Colonic mucosa (tissue), 4 donors: ENCODE data around the gene INMT. TPM values are rescaled to one million over a fixed set of nuclear protein-coding genes. Genes with fewer than 3 reads are reported as not detected.

Experiments
- DNase-seq: peaks from one replicate; pipeline ENCODE4 v3.0.0-alpha.2; 2020
- H3K27ac ChIP-seq: fragments of 200-600 bp; one replicate; pipeline ENCODE4 v1.8.0; 2021
- H3K27me3 ChIP-seq: fragments of 200-600 bp; one replicate; pipeline ENCODE4 v1.8.0; 2021
- H3K36me3 ChIP-seq: fragments of 200-600 bp; one replicate; pipeline ENCODE4 v1.8.0; 2021
- H3K4me1 ChIP-seq: fragments of 200-600 bp; one replicate; pipeline ENCODE4 v1.8.0; 2021; ENCODE audit warnings: mild to moderate bottlenecking
- H3K4me3 ChIP-seq: fragments of 200-600 bp; one replicate; pipeline ENCODE4 v1.8.0; 2021
- H3K9ac ChIP-seq, 2 donors: one replicate each; pipeline ENCODE4 v1.7.0; 2013; ENCODE audit warnings: control low read depth in 2 of 2, low read depth in 2 of 2, low read length in 2 of 2
- H3K9me3 ChIP-seq: fragments of 200-600 bp; one replicate; pipeline ENCODE4 v1.8.0; 2021
- intact Hi-C: fragments of 100-400 bp; cut with DNase I; formaldehyde crosslinking; loops from one replicate; pipeline ENCODE4 v1.14.1; 2022
- total RNA-seq, 2 donors: library from RNA; stranded (reverse); fragmentation: NEBNext Ultra II Directional in 1 of 2; extraction: Animal tissue kit (Norgen Biotek cat#: 25700) in 1 of 2; gene quantifications; one replicate each; pipeline ENCODE4 v1.2.1, GENCODE V29; 2021
- TF ChIP-seq, protein P1 (sequence below): fragments of 200-600 bp; IDR thresholded peaks from one replicate; pipeline ENCODE4 v1.8.0; 2022; ENCODE audit warnings: antibody characterized with exemption, mild to moderate bottlenecking
- donor health status: healthy.
- donor health status: DM: no; HTN: no; CAD: no.
- donor health status: DM: no; HTN: no; CAD: no.

The INMT gene
- total RNA-seq, 2 donors from 2014 or later: 2.3 to 6.0 TPM

DNA sequence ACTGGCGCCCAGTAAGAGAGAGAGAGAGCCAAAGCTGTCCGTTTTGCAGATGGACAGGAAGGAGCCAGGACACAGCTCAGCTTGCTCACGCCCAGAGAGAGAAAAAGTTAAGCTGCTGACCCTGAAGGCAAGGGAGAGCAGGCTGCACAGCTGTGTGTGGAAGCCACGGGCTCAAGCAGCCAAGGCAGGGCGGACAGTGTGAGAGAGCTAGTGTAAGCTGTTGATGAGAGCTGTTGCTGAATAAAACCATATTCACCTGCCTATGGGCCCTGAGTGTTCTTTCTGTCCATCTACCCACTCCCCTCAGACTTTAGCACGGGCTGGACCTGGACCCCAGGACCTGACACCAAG, 5.4 kb downstream of the INMT start:
- no peaks in the 10 kb centered on the region for H3K9me3 ChIP-seq
- no peaks in the 10 kb centered on the region for H3K36me3 ChIP-seq
- H3K9ac ChIP-seq: no peak overlapping the region
- no peaks in the 10 kb centered on the region for H3K27me3 ChIP-seq
- DNase-seq: no peak
- no peak overlapping the region for H3K27ac ChIP-seq
- no peaks in the 10 kb centered on the region for H3K4me1 ChIP-seq
- no peak overlapping the region for H3K4me3 ChIP-seq
- intact Hi-C loops: no loop called here
- TF ChIP-seq, protein P1, sequence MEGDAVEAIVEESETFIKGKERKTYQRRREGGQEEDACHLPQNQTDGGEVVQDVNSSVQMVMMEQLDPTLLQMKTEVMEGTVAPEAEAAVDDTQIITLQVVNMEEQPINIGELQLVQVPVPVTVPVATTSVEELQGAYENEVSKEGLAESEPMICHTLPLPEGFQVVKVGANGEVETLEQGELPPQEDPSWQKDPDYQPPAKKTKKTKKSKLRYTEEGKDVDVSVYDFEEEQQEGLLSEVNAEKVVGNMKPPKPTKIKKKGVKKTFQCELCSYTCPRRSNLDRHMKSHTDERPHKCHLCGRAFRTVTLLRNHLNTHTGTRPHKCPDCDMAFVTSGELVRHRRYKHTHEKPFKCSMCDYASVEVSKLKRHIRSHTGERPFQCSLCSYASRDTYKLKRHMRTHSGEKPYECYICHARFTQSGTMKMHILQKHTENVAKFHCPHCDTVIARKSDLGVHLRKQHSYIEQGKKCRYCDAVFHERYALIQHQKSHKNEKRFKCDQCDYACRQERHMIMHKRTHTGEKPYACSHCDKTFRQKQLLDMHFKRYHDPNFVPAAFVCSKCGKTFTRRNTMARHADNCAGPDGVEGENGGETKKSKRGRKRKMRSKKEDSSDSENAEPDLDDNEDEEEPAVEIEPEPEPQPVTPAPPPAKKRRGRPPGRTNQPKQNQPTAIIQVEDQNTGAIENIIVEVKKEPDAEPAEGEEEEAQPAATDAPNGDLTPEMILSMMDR: no peak

DNA sequence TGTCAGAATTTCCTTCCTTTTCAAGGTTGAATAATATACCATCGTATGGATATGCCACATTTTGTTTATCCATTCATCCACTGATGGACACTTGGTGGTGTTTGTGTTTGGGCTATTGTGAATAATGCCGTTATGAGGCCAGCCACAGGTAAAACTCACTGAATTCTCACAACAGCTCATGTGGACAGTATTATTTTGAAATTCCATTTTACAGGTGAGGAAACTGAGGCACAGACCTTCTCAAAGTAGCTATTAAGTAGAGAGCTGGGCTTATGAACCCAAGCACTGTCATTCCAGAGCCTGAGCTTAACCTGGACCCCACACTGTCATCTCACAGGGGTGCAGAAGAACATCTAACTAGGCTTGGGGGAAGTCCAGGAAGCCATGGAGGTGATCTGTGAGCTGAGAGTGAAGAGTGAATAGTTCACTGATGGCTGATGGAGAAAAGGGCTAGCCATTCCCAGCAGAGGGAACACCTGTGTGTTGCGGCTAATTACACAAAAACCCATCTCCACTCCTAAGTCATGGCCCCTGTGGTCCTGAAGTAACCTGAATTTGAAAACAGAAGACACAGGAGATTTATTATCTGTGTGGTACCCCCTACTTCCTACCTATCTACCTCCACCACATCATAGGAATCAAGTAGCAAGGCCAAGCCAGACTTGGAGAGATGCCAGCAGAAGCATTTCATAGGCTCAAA, 8.7 kb downstream of the INMT start:
- no peaks in the 10 kb centered on the region for H3K36me3 ChIP-seq
- no peak overlapping the region for H3K9ac ChIP-seq
- H3K4me3 ChIP-seq: no peak overlapping the region
- H3K27ac ChIP-seq: no peak overlapping the region
- H3K9me3 ChIP-seq: no peaks in the 10 kb centered on the region
- no peaks in the 10 kb centered on the region for H3K4me1 ChIP-seq
- intact Hi-C loops: no loop called here
- no peaks in the 10 kb centered on the region for H3K27me3 ChIP-seq
- no peak for DNase-seq
- TF ChIP-seq, protein P1: no peak

DNA sequence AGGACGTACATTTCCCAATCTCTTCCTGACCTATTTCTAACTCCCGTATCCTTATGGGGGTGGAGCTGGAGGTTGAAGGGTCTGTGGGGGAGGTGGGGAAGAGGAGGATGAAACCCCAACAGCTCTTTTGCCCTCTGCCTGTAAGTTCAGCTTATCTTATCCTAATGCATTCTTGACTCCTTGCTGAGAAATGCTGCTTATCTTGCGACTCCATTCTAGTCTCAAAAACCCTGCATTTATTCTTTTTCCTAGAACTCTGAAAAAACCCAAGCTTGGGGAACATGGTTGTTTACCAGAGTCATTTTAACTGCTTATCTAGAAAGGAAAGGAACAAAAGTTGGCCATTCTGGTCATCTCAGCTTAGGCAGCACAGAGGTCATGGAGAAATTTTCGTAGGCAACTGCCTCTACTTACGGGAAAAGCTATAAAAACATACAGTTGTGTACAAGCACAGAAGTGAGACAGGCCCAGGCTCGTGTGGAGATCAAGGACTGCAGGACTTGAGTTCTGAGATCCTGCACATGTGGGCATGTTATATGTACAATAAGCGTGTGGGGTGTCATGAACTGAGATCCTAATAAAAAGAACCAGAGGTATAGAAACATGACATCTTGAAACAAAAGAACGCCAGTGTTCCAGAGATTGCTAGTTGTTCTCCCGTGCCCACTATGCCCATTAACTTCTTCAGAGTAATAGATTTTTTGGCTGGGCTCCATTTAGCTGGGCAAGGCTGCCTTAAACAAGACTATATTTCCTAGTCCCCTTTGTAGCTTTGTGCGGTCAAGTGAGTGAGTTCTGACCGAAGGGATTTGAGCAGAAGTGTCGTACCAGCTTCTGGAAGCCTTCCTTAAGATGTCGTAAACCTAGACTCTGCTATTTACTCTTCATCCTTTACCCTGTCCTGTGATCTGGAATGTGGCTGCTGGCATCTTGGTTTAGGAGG, 9.6 kb downstream of the INMT start:
- Histone ChIP-seq H3K9me3 (no peaks in the 10 kb centered on the region), H3K27me3 (no peaks in the 10 kb centered on the region), H3K36me3 (no peaks in the 10 kb centered on the region), H3K4me1 (no peaks in the 10 kb centered on the region), H3K4me3 (no peak overlapping the region), H3K9ac (no peak overlapping the region), H3K27ac (no peak overlapping the region)
- TF ChIP-seq, protein P1: no peak
- no peak for DNase-seq
- intact Hi-C loops: no loop called here

DNA sequence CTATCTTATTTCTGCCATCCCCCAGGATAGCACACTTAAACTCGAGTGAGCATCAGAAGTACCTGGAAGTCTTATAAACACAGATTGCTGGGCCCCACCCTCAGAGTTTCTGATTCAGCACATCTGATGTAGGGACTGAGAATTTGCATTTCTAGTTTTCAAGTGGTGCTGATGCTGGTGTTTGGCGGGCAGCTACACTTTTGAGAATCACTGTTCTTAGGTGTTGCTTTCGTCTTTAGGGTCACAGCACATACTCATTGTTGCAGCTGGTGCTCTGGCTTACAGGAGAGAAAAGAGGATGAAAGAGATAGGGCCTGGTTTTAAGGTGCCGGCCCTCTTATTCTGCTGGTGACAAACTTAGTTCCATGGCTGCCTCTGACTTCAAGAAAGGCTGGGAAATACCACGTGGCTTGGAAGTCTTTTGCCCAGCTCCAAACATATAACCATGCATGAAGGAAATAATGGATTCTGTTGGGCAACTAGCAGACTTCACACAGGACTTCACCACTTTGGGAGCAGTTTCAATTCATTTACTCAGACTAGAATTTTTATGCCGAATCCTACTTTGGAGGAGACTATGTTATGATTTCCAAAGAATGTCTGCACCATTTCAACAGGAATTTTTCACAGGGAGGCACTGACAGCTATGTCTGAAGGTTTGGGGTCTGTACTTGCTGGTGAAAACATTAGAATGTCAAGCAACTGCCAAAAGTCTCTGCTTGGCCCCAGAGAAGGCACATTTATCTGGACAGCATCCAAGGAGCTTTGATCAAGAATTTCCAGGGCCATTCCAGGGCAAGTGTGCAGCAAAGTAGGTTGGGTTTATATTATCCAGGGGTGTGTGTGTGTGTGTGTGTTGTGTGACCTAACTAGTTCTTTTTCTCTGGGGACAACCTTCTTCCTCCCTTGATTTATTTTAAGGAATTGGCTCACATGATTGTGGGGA, 12.4 kb downstream of the INMT start:
- no peak overlapping the region for H3K4me3 ChIP-seq
- H3K36me3 ChIP-seq: no peaks in the 10 kb centered on the region
- intact Hi-C loops: no loop called here
- no peak overlapping the region for H3K9ac ChIP-seq
- no peaks in the 10 kb centered on the region for H3K4me1 ChIP-seq
- no peak overlapping the region for H3K27ac ChIP-seq
- H3K27me3 ChIP-seq: no peaks in the 10 kb centered on the region
- no peak for DNase-seq
- no peaks in the 10 kb centered on the region for H3K9me3 ChIP-seq
- TF ChIP-seq, protein P1: no peak

DNA sequence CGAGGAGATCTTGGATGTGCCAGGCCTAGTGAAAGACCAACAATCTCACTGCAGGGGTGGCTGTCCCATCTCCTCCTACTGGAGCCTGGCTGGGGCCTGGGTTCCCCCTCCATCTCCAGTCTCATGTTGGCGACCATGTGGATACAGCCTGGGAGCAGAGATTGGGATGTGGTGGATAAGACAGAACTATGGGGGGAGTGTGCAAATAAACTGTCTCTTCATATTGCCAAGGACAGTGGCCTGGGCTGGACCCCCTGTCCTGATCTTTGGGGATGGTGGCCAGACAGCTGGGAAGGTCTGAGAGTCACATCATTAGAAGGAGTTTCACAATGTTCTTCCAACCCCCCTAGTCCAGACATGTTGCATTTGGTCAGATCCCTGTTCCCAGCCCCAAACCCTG, 13.5 kb downstream of the INMT start:
- TF ChIP-seq, protein P1: no peak
- H3K36me3 ChIP-seq: no peaks in the 10 kb centered on the region
- H3K9me3 ChIP-seq: no peaks in the 10 kb centered on the region
- no peaks in the 10 kb centered on the region for H3K27me3 ChIP-seq
- intact Hi-C loops: no loop called here
- no peaks in the 10 kb centered on the region for H3K4me1 ChIP-seq
- no peak for DNase-seq
- H3K4me3 ChIP-seq: no peak overlapping the region
- H3K27ac ChIP-seq: no peak overlapping the region
- no peak overlapping the region for H3K9ac ChIP-seq
